Stomach (tissue), 4 donors: ENCODE measurements around the gene ADSS1.

Experiments used
- CTCF ChIP-seq, 7 experiments: fragments of 450-650 bp in 4 of 7; fragments of 200-600 bp in 3 of 7; sonication (generic) in 3 of 7; IDR thresholded peaks; one replicate each; pipeline ENCODE4 v1.5.1; 2016 to 2019; ENCODE audit warnings: antibody characterized with exemption in 7 of 7, control low read depth in 2 of 7, mild to moderate bottlenecking in 1 of 7
- EP300 ChIP-seq: sonication (generic); formaldehyde crosslinking; IDR thresholded peaks from one replicate; pipeline ENCODE4 v1.6.1; 2017; ENCODE audit warnings: antibody characterized with exemption
- POLR2A ChIP-seq, 4 donors: fragments of 450-650 bp; IDR thresholded peaks; one replicate each; pipeline ENCODE4 v1.6.1; 2016; ENCODE audit warnings: antibody characterized with exemption in 4 of 4, control low read depth in 2 of 4, mild to moderate bottlenecking in 1 of 4, moderate library complexity in 1 of 4
- POLR2AphosphoS5 ChIP-seq, 3 donors: sonication (generic); formaldehyde crosslinking; IDR thresholded peaks; one replicate each; pipeline ENCODE4 v1.6.1; 2016; ENCODE audit warnings: antibody characterized with exemption in 3 of 3

- TF ChIP-seq CTCF (IDR thresholded peaks at IDR 0.05): no peak
- TF ChIP-seq POLR2AphosphoS5 (IDR thresholded peaks at IDR 0.05): no peak
- no peak for TF ChIP-seq EP300
- no peak for TF ChIP-seq POLR2A (IDR thresholded peaks at IDR 0.05)
Observed at GRCh38 chr14:104715871-104716270, 8.2 kb upstream of the ADSS1 start.
